ENCODE measurements around the gene CYFIP2.

- TF ChIP-seq POLR2A (IDR thresholded peaks at IDR 0.05) (no peak), CTCF (IDR thresholded peaks at IDR 0.05) (no peak)
Measured at GRCh38 chr5:157303023-157303422, 37.1 kb downstream of the CYFIP2 start.

Data from uterus (tissue), 2 donors.